NB4 (cell line): ENCODE data around the gene EPHB1.

Source experiments
- MYC ChIP-seq: IDR thresholded peaks from 2 replicates; pipeline ENCODE4 v1.6.1; 2011; ENCODE audit warnings: low read depth, low read length
- POLR2A ChIP-seq: IDR thresholded peaks from 2 replicates; pipeline ENCODE4 v1.6.1; 2011; ENCODE audit warnings: mild to moderate bottlenecking; ENCODE audit not compliant: insufficient read length; ENCODE audit errors: extremely low read depth
- TF ChIP-seq, protein P1 (sequence below): IDR thresholded peaks from 2 replicates; pipeline ENCODE4 v1.6.1; 2011; ENCODE audit warnings: low read depth, low read length
- TF ChIP-seq, protein P2 (sequence below): IDR thresholded peaks from one replicate; pipeline ENCODE4 v1.5.1; 2012; ENCODE audit warnings: low read depth, low read length

DNA sequence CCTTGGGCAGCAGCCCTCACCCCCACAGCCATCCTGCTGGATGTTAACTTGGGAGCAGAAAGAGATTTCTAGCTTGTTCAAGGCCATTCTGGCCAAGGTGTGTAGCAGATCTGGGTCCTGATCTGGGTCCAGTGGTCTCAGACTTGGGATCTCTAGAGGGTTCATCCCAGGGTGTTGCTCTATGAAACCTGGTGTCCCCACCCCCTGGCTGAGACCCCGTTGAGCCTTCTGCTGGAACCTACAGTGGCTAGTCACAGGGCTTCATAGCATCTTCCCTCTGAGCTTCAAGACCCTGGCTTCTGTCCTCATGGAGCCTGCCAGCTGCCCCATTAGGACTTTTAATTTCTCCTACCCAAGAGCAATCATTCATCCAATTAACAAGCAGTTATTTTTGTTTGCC, 64.3 kb downstream of the EPHB1 start:
- TF ChIP-seq, protein P1, sequence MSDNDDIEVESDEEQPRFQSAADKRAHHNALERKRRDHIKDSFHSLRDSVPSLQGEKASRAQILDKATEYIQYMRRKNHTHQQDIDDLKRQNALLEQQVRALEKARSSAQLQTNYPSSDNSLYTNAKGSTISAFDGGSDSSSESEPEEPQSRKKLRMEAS, result no peak
- TF ChIP-seq, protein P2, sequence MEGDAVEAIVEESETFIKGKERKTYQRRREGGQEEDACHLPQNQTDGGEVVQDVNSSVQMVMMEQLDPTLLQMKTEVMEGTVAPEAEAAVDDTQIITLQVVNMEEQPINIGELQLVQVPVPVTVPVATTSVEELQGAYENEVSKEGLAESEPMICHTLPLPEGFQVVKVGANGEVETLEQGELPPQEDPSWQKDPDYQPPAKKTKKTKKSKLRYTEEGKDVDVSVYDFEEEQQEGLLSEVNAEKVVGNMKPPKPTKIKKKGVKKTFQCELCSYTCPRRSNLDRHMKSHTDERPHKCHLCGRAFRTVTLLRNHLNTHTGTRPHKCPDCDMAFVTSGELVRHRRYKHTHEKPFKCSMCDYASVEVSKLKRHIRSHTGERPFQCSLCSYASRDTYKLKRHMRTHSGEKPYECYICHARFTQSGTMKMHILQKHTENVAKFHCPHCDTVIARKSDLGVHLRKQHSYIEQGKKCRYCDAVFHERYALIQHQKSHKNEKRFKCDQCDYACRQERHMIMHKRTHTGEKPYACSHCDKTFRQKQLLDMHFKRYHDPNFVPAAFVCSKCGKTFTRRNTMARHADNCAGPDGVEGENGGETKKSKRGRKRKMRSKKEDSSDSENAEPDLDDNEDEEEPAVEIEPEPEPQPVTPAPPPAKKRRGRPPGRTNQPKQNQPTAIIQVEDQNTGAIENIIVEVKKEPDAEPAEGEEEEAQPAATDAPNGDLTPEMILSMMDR, result no peak
- no peak for TF ChIP-seq POLR2A
- TF ChIP-seq MYC, result no peak
